Suprapubic skin (tissue), 3 donors: ENCODE measurements around the gene RAB3C.

ENCODE experiments used
- CTCF ChIP-seq, 2 donors: fragments of 200-600 bp in 1 of 2; fragments of 450-650 bp in 1 of 2; sonication (generic) in 1 of 2; IDR thresholded peaks; one replicate each; pipeline ENCODE4 v1.5.1; 2016 to 2019; ENCODE audit warnings: antibody characterized with exemption in 2 of 2, mild to moderate bottlenecking in 1 of 2, moderate library complexity in 1 of 2
- EP300 ChIP-seq: sonication (generic); formaldehyde crosslinking; IDR thresholded peaks from one replicate; pipeline ENCODE4 v1.6.1; 2017; ENCODE audit warnings: antibody characterized with exemption

GRCh38 chr5:58851153-58851552, 268.3 kb downstream of the RAB3C start:
- no peak for TF ChIP-seq CTCF (IDR thresholded peaks at IDR 0.05)
- TF ChIP-seq EP300 = no peak
